ENCODE data around the gene PLB1.

Gene PLB1

DNA sequence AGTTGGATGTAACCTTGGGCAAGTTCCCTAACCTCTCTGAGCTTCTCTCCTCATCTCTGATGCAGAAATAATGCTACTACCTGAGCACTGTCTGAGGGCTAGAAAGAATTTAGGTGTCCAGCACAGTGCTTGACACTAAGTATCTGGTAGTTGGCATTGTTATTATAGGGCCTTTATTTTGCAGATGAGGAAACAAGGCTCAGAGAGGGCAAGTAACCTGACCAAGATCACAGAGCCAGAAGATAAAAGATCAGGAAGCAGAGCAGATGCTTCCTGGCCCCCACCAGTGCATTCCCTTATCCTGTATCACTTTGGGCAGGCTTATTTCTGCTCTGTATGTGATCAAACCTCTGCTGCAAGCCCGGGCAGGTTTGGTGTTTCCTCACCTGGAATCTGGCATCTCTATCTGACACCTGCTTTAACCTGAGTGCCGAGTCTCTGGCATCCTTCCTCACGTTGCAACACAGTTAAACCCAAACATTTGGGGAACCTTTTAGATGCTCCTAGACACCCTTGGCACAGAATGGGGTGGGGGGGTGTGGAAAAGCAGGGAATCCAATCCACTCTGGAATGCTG lies 69.9 kb downstream of the PLB1 start:
- Histone ChIP-seq H3K27ac (ENCODE audit: low read depth, low read length) (no peak overlapping the region), H3K4me1 (ENCODE audit: control insufficient read depth, insufficient read depth, low read length) (no peaks in the 10 kb centered on the region), H3K9me3 (ENCODE audit: control insufficient read depth, insufficient read depth, low read length) (no peaks in the 10 kb centered on the region), H3K4me3 (ENCODE audit: low read depth, low read length) (peak overlapping the region; percentile 83; the same call in 1 of the 2 replicates), H3K9ac (ENCODE audit: low read depth, low read length) (no peak overlapping the region), H3K27me3 (ENCODE audit: control insufficient read depth, insufficient read depth, low read length) (peaks cover 16% of the 10 kb centered on the region; the same call in 1 of the 2 replicates), H3K36me3 (ENCODE audit: control insufficient read depth, insufficient read depth, low read length) (no peaks in the 10 kb centered on the region)

- H3K27ac ChIP-seq (ENCODE audit: low read depth, low read length), result no peak overlapping the region
- H3K4me3 ChIP-seq (ENCODE audit: low read depth, low read length), result peak overlapping the region; percentile 83
- H3K36me3 ChIP-seq (ENCODE audit: control insufficient read depth, insufficient read depth, low read length), result no peaks in the 10 kb centered on the region
- peaks cover 16% of the 10 kb centered on the region; the same call in 1 of the 2 replicates for H3K27me3 ChIP-seq (ENCODE audit: control insufficient read depth, insufficient read depth, low read length)
- no peaks in the 10 kb centered on the region for H3K4me1 ChIP-seq (ENCODE audit: control insufficient read depth, insufficient read depth, low read length)
- H3K9ac ChIP-seq (ENCODE audit: low read depth, low read length), result peak overlapping the region; percentile 56
- no peaks in the 10 kb centered on the region for H3K9me3 ChIP-seq (ENCODE audit: control insufficient read depth, insufficient read depth, low read length)
Measured at GRCh38 chr2:28566521-28567041, 70.7 kb downstream of the PLB1 start.

- Histone ChIP-seq H3K27me3 (ENCODE audit: control insufficient read depth, insufficient read depth, low read length) (peaks cover 16% of the 10 kb centered on the region; the same call in 1 of the 2 replicates), H3K9ac (ENCODE audit: low read depth, low read length) (peak overlapping the region; percentile 37), H3K36me3 (ENCODE audit: control insufficient read depth, insufficient read depth, low read length) (no peaks in the 10 kb centered on the region), H3K9me3 (ENCODE audit: control insufficient read depth, insufficient read depth, low read length) (no peaks in the 10 kb centered on the region), H3K27ac (ENCODE audit: low read depth, low read length) (no peak overlapping the region), H3K4me3 (ENCODE audit: low read depth, low read length) (peak overlapping the region; percentile 57), H3K4me1 (ENCODE audit: control insufficient read depth, insufficient read depth, low read length) (no peaks in the 10 kb centered on the region)
Measured at GRCh38 chr2:28567061-28567471, 71.2 kb downstream of the PLB1 start.

- Histone ChIP-seq H3K36me3 (ENCODE audit: control insufficient read depth, insufficient read depth, low read length) (no peaks in the 10 kb centered on the region), H3K4me1 (ENCODE audit: control insufficient read depth, insufficient read depth, low read length) (no peaks in the 10 kb centered on the region), H3K9me3 (ENCODE audit: control insufficient read depth, insufficient read depth, low read length) (no peaks in the 10 kb centered on the region), H3K9ac (ENCODE audit: low read depth, low read length) (no peak overlapping the region), H3K4me3 (ENCODE audit: low read depth, low read length) (no peak overlapping the region), H3K27me3 (ENCODE audit: control insufficient read depth, insufficient read depth, low read length) (peaks cover 16% of the 10 kb centered on the region; the same call in 1 of the 2 replicates), H3K27ac (ENCODE audit: low read depth, low read length) (no peak overlapping the region)
Measured at GRCh38 chr2:28568036-28568435, 72.2 kb downstream of the PLB1 start.

GRCh38 chr2:28568533-28568932 lies 72.7 kb downstream of the PLB1 start:
- no peaks in the 10 kb centered on the region for H3K9me3 ChIP-seq (ENCODE audit: control insufficient read depth, insufficient read depth, low read length)
- no peaks in the 10 kb centered on the region for H3K36me3 ChIP-seq (ENCODE audit: control insufficient read depth, insufficient read depth, low read length)
- H3K4me3 ChIP-seq (ENCODE audit: low read depth, low read length), result no peak overlapping the region
- H3K4me1 ChIP-seq (ENCODE audit: control insufficient read depth, insufficient read depth, low read length), result no peaks in the 10 kb centered on the region
- peaks cover 16% of the 10 kb centered on the region; the same call in 1 of the 2 replicates for H3K27me3 ChIP-seq (ENCODE audit: control insufficient read depth, insufficient read depth, low read length)
- H3K9ac ChIP-seq (ENCODE audit: low read depth, low read length), result no peak overlapping the region
- no peak overlapping the region for H3K27ac ChIP-seq (ENCODE audit: low read depth, low read length)

GRCh38 chr2:28570431-28570830 lies 74.6 kb downstream of the PLB1 start:
- no peak overlapping the region for H3K4me3 ChIP-seq (ENCODE audit: low read depth, low read length)
- peaks cover 13% of the 10 kb centered on the region; the same call in 1 of the 2 replicates for H3K27me3 ChIP-seq (ENCODE audit: control insufficient read depth, insufficient read depth, low read length)
- no peaks in the 10 kb centered on the region for H3K4me1 ChIP-seq (ENCODE audit: control insufficient read depth, insufficient read depth, low read length)
- no peaks in the 10 kb centered on the region for H3K36me3 ChIP-seq (ENCODE audit: control insufficient read depth, insufficient read depth, low read length)
- H3K9ac ChIP-seq (ENCODE audit: low read depth, low read length), result no peak overlapping the region
- no peak overlapping the region for H3K27ac ChIP-seq (ENCODE audit: low read depth, low read length)
- no peaks in the 10 kb centered on the region for H3K9me3 ChIP-seq (ENCODE audit: control insufficient read depth, insufficient read depth, low read length)

DNA sequence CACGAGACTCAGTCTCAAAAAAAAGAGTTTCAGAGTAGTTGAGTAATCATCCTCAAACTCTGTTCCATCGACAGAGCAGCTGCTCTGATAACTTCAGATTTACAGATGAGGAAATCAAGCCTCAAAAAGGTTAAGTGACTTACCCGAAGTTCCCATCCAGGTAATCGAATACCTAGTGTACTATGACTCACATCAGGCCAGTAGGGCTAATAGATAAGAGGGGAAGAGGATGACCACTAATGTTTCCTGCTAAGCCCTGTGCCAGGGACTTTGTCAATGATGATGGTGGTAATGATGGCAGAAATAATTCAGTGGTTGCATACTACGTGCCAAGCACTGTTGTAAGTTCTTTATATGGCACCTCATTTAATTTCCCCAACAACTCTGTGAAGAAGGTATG lies 80.9 kb downstream of the PLB1 start:
- Histone ChIP-seq H3K9me3 (ENCODE audit: control insufficient read depth, insufficient read depth, low read length) (no peaks in the 10 kb centered on the region), H3K36me3 (ENCODE audit: control insufficient read depth, insufficient read depth, low read length) (no peaks in the 10 kb centered on the region)

GRCh38 chr2:28577791-28578680 lies 82.2 kb downstream of the PLB1 start:
- no peaks in the 10 kb centered on the region for H3K36me3 ChIP-seq (ENCODE audit: control insufficient read depth, insufficient read depth, low read length)
- H3K9me3 ChIP-seq (ENCODE audit: control insufficient read depth, insufficient read depth, low read length), result no peaks in the 10 kb centered on the region
- no peak overlapping the region for H3K9ac ChIP-seq (ENCODE audit: low read depth, low read length)
- no peak overlapping the region for H3K4me3 ChIP-seq (ENCODE audit: low read depth, low read length)
- no peaks in the 10 kb centered on the region for H3K27me3 ChIP-seq (ENCODE audit: control insufficient read depth, insufficient read depth, low read length)
- H3K27ac ChIP-seq (ENCODE audit: low read depth, low read length), result no peak overlapping the region
- no peaks in the 10 kb centered on the region for H3K4me1 ChIP-seq (ENCODE audit: control insufficient read depth, insufficient read depth, low read length)

More for the DNA sequence above, 80.9 kb downstream of the PLB1 start:
- Histone ChIP-seq H3K4me1 (ENCODE audit: control insufficient read depth, insufficient read depth, low read length) (no peaks in the 10 kb centered on the region), H3K27me3 (ENCODE audit: control insufficient read depth, insufficient read depth, low read length) (no peaks in the 10 kb centered on the region), H3K4me3 (ENCODE audit: low read depth, low read length) (no peak overlapping the region), H3K9ac (ENCODE audit: low read depth, low read length) (no peak overlapping the region), H3K27ac (ENCODE audit: low read depth, low read length) (no peak overlapping the region)

- H3K9me3 ChIP-seq (ENCODE audit: control insufficient read depth, insufficient read depth, low read length), result no peaks in the 10 kb centered on the region
- H3K27ac ChIP-seq (ENCODE audit: low read depth, low read length), result no peak overlapping the region
- 0 out of 2 replicates have a peak, but pooled peaks cover under 1% of the 10 kb centered on the region for H3K4me1 ChIP-seq (ENCODE audit: control insufficient read depth, insufficient read depth, low read length)
- no peaks in the 10 kb centered on the region for H3K36me3 ChIP-seq (ENCODE audit: control insufficient read depth, insufficient read depth, low read length)
- no peaks in the 10 kb centered on the region for H3K27me3 ChIP-seq (ENCODE audit: control insufficient read depth, insufficient read depth, low read length)
- no peak overlapping the region for H3K4me3 ChIP-seq (ENCODE audit: low read depth, low read length)
- H3K9ac ChIP-seq (ENCODE audit: low read depth, low read length), result no peak overlapping the region
Measured at GRCh38 chr2:28578774-28579173, 82.9 kb downstream of the PLB1 start.

GRCh38 chr2:28579606-28580005 lies 83.7 kb downstream of the PLB1 start:
- no peaks in the 10 kb centered on the region for H3K27me3 ChIP-seq (ENCODE audit: control insufficient read depth, insufficient read depth, low read length)
- H3K4me1 ChIP-seq (ENCODE audit: control insufficient read depth, insufficient read depth, low read length), result 0 out of 2 replicates have a peak, but pooled peaks cover 5% of the 10 kb centered on the region
- no peaks in the 10 kb centered on the region for H3K9me3 ChIP-seq (ENCODE audit: control insufficient read depth, insufficient read depth, low read length)
- H3K36me3 ChIP-seq (ENCODE audit: control insufficient read depth, insufficient read depth, low read length), result no peaks in the 10 kb centered on the region
- H3K4me3 ChIP-seq (ENCODE audit: low read depth, low read length), result no peak overlapping the region
- H3K27ac ChIP-seq (ENCODE audit: low read depth, low read length), result no peak overlapping the region
- H3K9ac ChIP-seq (ENCODE audit: low read depth, low read length), result no peak overlapping the region

GRCh38 chr2:28580078-28580477 lies 84.2 kb downstream of the PLB1 start:
- no peak overlapping the region for H3K9ac ChIP-seq (ENCODE audit: low read depth, low read length)
- no peaks in the 10 kb centered on the region for H3K27me3 ChIP-seq (ENCODE audit: control insufficient read depth, insufficient read depth, low read length)
- 0 out of 2 replicates have a peak, but pooled peaks cover 5% of the 10 kb centered on the region for H3K4me1 ChIP-seq (ENCODE audit: control insufficient read depth, insufficient read depth, low read length)
- no peak overlapping the region for H3K27ac ChIP-seq (ENCODE audit: low read depth, low read length)
- H3K9me3 ChIP-seq (ENCODE audit: control insufficient read depth, insufficient read depth, low read length), result no peaks in the 10 kb centered on the region
- H3K4me3 ChIP-seq (ENCODE audit: low read depth, low read length), result no peak overlapping the region
- no peaks in the 10 kb centered on the region for H3K36me3 ChIP-seq (ENCODE audit: control insufficient read depth, insufficient read depth, low read length)

All from HUES48 (cell line).